ENCODE data around the gene GGCX. TPM values are rescaled to one million over a fixed set of nuclear protein-coding genes. Genes with fewer than 3 reads are reported as not detected.

GGCX gene
- total and polyA plus RNA-seq, 2 of the 13 experiments (the other 11 are each of a cell fraction or from before 2014, with no cell fraction given) = 72.5 to 103 TPM

DNA sequence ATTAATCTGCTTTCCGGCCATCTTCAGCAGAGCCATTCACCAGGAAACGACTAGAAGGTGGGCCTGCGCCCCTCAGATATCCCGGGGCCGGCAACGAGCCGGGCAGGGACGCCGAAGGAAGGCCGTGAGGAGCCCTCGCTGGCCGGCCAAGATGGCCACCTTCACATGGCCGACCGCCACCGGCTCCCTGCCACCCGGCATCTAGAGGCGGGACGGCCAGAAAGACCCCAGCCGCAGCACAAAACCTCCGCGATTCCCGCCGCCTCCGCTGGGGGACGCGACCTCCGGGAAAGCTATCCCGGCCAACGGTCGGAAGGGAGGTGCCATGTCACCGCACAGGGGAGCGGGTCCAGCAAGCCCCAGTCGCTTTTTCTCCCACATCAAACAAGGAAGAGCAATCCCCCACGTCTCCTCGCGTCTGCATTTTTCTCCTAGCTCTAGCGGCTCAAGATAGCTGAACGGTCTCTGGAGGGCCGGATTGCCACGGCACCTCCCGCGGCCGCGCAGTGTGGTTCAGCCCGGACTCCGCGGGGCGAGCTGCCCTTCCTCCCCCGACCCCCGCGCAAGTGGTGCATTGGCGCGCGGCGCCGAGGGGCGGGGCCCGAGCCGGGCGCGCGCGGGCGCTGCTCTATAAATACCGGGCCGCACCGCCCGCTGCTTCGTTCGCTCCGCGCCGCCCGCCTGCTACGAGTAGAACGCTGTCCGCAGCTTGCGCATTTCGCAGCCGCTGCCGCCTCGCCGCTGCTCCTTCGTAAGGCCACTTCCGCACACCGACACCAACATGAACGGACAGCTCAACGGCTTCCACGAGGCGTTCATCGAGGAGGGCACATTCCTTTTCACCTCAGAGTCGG, 22.6 kb downstream of the GGCX start, which contains the start of gene MAT2A (continued):
- TF ChIP-seq DPF2 (CRISPR knock-in tag; IDR thresholded peaks at IDR 0.05; ENCODE audit: borderline replicate concordance, low read depth) (peak; percentile 42; the same call in 1 of the 2 replicates), ZBTB7A (CRISPR knock-in tag; IDR thresholded peaks at IDR 0.05) (peak; percentile 98), SNRNP70 (IDR thresholded peaks at IDR 0.05; ENCODE audit: low read depth, low read length) (no peak), ZNF670 (CRISPR knock-in tag; IDR thresholded peaks at IDR 0.05; ENCODE audit: borderline replicate concordance) (peak; percentile 78), PRDM15 (CRISPR knock-in tag; IDR thresholded peaks at IDR 0.05) (no peak), SYNCRIP (IDR thresholded peaks at IDR 0.05; ENCODE audit: insufficient read depth, low read depth, low read length) (no peak), HNRNPLL (IDR thresholded peaks at IDR 0.05; ENCODE audit: low read depth, low read length, poor library complexity, severe bottlenecking) (peak; percentile 98), ZNF660 (CRISPR knock-in tag; IDR thresholded peaks at IDR 0.05; ENCODE audit: borderline replicate concordance, low read depth) (no peak), CBX2 (IDR thresholded peaks at IDR 0.05; ENCODE audit: low read depth, low read length) (peak; percentile 50; the same call in 1 of the 2 replicates), CBX2 (CRISPR knock-in tag; IDR thresholded peaks at IDR 0.05; ENCODE audit: low read depth) (no peak), SALL1 (CRISPR knock-in tag; IDR thresholded peaks at IDR 0.05) (peak; percentile 80), MEF2D (CRISPR knock-in tag; IDR thresholded peaks at IDR 0.05) (no peak; the same call in 1 of the 2 replicates), ZNF841 (CRISPR knock-in tag; IDR thresholded peaks at IDR 0.05; ENCODE audit: borderline replicate concordance) (no peak), MZF1 (CRISPR knock-in tag; IDR thresholded peaks at IDR 0.05; ENCODE audit: borderline replicate concordance) (0 out of 2 replicates have a peak, but pooled peaks have one; percentile 47), GLI4 (CRISPR knock-in tag; IDR thresholded peaks at IDR 0.05; ENCODE audit: borderline replicate concordance) (peak; percentile 65)
- TF ChIP-seq, protein P1, sequence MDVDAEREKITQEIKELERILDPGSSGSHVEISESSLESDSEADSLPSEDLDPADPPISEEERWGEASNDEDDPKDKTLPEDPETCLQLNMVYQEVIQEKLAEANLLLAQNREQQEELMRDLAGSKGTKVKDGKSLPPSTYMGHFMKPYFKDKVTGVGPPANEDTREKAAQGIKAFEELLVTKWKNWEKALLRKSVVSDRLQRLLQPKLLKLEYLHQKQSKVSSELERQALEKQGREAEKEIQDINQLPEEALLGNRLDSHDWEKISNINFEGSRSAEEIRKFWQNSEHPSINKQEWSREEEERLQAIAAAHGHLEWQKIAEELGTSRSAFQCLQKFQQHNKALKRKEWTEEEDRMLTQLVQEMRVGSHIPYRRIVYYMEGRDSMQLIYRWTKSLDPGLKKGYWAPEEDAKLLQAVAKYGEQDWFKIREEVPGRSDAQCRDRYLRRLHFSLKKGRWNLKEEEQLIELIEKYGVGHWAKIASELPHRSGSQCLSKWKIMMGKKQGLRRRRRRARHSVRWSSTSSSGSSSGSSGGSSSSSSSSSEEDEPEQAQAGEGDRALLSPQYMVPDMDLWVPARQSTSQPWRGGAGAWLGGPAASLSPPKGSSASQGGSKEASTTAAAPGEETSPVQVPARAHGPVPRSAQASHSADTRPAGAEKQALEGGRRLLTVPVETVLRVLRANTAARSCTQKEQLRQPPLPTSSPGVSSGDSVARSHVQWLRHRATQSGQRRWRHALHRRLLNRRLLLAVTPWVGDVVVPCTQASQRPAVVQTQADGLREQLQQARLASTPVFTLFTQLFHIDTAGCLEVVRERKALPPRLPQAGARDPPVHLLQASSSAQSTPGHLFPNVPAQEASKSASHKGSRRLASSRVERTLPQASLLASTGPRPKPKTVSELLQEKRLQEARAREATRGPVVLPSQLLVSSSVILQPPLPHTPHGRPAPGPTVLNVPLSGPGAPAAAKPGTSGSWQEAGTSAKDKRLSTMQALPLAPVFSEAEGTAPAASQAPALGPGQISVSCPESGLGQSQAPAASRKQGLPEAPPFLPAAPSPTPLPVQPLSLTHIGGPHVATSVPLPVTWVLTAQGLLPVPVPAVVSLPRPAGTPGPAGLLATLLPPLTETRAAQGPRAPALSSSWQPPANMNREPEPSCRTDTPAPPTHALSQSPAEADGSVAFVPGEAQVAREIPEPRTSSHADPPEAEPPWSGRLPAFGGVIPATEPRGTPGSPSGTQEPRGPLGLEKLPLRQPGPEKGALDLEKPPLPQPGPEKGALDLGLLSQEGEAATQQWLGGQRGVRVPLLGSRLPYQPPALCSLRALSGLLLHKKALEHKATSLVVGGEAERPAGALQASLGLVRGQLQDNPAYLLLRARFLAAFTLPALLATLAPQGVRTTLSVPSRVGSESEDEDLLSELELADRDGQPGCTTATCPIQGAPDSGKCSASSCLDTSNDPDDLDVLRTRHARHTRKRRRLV (CRISPR knock-in tag; IDR thresholded peaks at IDR 0.05) = peak; percentile 88; the same call in 1 of the 2 replicates
- TF ChIP-seq, protein P2, sequence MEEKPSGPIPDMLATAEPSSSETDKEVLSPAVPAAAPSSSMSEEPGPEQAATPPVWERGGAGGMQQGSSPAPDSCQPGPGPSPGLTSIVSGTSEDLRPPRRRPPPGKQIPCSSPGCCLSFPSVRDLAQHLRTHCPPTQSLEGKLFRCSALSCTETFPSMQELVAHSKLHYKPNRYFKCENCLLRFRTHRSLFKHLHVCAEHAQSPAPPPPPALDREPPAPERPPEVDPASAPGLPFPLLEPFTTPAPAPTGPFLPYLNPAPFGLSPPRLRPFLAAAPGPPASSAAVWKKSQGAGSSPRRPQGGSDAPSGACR (CRISPR knock-in tag; IDR thresholded peaks at IDR 0.05) = no peak

Data from HepG2 (cell line).